ENCODE measurements around the gene FNBP1.
"Not testable (repeated sequence)": the region's sequence is repeated elsewhere in the genome, so short reads cannot be mapped to it uniquely, and the experiment has no call there.

Gene FNBP1

GRCh38 chr9:129918296-129918950 lies 124.6 kb downstream of the FNBP1 start:
- no peak for DNase-seq (ENCODE audit: low read depth)

DNA sequence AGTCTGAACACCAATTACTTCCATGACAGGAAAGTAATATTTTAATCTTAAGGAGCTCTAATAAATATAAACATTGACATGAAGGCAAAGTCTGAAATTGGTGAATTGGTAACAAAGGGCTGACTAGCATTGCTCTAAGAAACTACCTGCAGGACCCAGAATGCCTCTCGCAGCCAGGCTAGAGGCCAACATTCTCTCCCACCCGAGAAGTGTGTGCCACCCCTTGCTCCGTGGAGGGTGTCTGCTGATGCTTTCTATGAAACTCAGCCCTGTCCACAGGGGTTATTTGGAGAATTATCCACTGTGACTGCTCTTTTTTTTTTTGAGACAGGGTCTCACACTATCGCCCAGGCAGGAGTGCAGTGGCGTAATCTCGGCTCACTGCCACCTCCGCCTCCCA lies 126.3 kb downstream of the FNBP1 start:
- DNase-seq (ENCODE audit: low read depth): no peak

DNA sequence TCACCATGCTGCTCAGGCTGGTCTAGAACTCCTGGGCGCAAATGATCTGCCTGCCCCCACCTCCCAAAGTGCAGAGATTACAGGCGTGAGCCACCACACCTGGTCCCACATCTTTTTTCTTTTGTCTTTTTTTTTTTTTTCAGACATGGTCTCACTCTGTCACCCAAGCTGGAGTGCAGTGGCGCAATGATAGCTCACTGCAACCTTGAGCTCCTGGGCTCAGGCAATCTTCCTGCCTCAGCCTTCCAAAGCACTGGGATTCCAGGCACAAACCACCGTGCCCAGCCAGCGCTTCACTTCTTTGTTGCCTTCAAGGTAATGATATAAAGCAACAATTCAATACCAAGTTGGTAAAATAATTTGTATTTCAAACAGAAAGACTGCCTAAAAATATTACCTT lies 128.9 kb downstream of the FNBP1 start:
- DNase-seq (ENCODE audit: low read depth): no peak

GRCh38 chr9:129910628-129911567 lies 132.1 kb downstream of the FNBP1 start:
- DNase-seq (ENCODE audit: low read depth): peak; percentile 100

GRCh38 chr9:129909851-129910250 lies 133.1 kb downstream of the FNBP1 start:
- no peak for DNase-seq (ENCODE audit: low read depth)

DNA sequence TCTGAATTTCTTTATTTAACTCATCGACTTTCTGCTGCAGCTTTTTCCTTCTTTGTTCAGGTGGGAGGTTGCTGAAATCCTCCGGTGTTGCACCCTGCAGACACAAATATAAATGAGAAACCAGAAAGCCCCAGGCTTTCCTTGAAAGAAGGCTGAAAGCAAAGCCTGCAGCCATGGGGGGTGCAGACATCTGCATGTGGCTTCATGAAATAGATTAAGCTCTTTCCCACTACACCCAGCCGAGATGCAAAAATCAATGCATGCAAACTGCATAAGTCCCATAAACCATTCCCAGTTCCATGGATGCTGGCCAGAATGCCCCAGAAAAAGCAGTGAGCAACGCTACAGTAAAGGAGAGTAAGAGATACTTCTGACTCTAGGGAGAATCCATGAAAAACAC lies 134.1 kb downstream of the FNBP1 start:
- DNase-seq (ENCODE audit: low read depth): no peak

GRCh38 chr9:129907201-129907600 lies 135.8 kb downstream of the FNBP1 start:
- DNase-seq (ENCODE audit: low read depth): peak; percentile 23

GRCh38 chr9:129906298-129906697 lies 136.7 kb downstream of the FNBP1 start:
- DNase-seq (ENCODE audit: low read depth): no peak

DNA sequence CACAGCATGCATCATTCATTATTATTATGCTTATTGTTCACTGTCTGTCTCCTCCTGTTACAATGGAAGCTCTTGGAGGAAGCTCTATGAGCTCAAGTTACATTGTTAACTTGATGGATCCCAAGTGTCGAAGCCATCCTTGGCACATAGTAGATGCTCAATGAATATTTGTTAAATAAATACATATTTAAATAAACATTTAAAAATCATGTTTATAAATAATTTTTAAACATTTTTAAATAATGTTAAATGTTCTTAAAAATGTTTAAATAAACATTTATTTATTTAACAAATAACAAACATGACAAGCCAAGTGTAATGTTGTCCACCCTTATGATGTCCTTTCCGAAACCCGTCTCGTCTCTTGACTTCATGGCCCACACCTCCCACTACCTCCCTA lies 138.3 kb downstream of the FNBP1 start:
- DNase-seq (ENCODE audit: low read depth): no peak

DNA sequence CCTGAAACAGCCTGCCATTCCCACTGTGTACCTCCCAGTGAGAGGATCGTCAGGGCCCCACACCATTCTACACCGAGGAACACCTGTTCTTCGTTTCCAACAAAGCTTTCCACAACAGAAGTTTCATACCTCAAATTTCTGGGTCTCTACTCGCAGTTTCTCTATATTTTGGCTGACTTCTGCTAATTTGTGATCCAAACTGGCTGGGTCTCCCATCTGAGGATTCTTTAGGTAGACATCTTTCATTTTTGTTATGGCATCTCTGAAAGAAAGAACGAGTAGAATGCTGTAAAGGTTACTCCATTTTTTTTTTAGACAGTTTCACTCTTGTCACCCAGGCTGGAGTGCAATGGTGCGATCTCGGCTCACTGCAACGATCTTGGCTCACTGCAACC lies 140.3 kb downstream of the FNBP1 start:
- DNase-seq (ENCODE audit: low read depth): no peak

- no peak for DNase-seq (ENCODE audit: low read depth)
Observed at GRCh38 chr9:129901993-129902739, 140.8 kb downstream of the FNBP1 start.

GRCh38 chr9:129900263-129901027 lies 142.5 kb downstream of the FNBP1 start:
- DNase-seq (ENCODE audit: low read depth): no peak

DNA sequence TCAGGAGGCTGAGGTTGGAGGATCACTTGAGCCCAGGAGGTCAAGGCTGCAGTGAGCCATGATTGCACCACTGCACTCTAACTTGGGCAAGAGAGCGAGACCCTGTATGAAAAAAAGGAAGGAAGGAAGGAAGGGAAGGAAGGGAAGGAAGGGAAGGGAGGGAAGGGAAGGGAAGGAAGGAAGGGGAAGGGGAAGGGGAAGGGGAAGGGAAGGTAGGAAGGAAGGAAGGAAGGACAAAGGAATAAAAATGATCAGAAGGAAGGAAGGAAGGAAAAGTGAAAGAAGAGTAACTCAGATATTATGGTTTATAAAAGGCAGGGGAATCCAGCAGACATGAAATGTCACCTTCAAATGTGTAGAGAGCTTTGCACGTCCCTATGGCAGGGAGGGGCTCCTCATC lies 143.4 kb downstream of the FNBP1 start:
- DNase-seq (ENCODE audit: low read depth): no peak

GRCh38 chr9:129898185-129898584 lies 144.8 kb downstream of the FNBP1 start:
- no peak for DNase-seq (ENCODE audit: low read depth)

DNA sequence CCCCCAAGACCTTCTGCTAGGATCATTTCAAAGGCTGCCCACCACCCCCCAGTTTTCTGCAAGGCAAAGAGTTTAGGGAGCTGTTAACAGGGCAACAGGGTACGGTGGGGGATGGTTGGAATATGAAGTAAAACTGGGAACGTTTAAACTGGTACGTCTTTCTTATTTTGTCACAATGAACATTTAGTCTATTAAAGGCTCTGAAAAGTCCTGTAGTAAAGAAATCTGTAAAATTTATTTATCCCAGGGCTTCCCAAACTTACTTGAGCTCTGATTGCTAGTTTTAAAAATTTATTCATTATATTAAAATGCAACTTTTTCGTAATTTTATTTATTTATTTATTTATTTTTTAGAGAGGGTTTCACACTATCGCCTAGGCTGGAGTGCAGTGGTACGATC lies 145.7 kb downstream of the FNBP1 start:
- DNase-seq (ENCODE audit: low read depth): no peak

DNA sequence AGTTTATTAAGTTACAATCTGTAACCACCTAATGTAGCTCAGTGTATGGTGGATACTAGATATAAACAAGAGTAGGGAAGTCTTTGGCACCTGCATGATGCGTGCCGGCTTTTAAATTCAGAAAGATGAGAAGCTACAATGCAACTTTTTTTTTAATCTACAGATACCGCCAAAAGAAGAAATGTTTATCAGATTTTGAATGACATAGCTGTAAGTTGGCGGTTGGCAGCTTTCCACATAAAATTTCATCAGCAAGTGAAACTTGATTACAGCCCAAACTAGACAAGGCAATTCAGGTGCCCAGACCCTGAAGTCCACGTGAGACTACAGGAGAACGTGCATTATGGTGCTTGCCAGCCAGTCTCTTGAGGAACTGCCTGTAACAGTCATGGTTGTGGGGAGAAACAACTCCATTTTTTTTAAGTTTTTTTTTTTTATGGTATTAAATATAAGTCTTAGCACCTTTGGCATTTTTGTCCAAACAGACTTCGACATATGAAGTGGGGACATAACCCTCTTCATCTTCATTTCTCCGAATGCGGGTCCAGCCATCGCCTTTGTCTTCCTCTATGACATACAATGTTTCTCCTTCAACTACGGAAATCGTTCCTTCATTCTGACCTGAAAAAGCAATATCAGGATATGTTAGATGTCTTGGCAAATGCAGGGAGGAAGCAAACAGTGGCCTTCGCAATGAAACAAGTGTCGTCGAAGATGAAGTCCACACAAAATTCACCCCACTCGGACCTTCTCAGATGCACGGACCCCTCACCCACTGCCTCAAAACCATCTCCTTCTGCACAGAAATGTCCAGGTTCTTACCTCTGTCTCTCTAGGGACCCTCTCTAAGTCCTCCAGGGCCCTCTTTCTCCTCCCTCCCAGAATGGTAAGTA lies 147.4 kb downstream of the FNBP1 start:
- DNase-seq (ENCODE audit: low read depth): no peak

- no peak for DNase-seq (ENCODE audit: low read depth)
Observed at GRCh38 chr9:129894120-129894823, 148.7 kb downstream of the FNBP1 start.

- no peak for DNase-seq (ENCODE audit: low read depth)
Observed at GRCh38 chr9:129891569-129891968, 151.4 kb downstream of the FNBP1 start.

DNA sequence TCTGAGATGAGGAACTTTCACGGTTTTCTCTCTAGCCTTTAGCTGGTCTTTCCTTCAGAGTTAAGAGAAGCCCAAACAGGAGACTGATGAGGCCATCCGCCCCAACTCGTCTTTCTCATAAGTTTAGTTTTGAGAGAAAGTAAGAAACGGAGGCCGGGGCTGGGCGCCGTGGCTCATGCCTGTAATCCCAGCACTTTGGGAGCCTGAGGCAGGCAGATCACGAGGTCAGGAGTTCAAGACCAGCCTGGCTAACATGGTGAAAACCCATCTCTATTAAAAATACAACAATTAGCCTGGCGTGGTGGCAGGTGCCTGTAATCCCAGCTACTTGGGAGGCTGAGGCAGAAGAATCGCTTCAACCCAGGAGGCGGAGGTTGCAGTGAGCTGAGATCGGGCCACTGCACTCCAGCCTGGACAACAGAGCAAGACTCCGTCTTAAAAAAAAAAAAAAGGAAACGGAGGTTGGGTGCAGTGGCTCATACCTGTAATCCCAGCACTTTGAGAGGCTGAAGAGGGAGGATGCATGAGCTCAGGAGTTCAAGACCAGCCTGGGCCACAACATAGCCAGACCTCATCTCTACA lies 152.2 kb downstream of the FNBP1 start:
- not testable (repeated sequence) for DNase-seq (ENCODE audit: low read depth)

All from iris pigment epithelial cell (primary cell).